HFFc6 (cell line): Measurements from ENCODE around the gene SPATA20. TPM values are rescaled to one million over a fixed set of nuclear protein-coding genes. Genes with fewer than 3 reads are reported as not detected.

ENCODE experiments used
- DNase-seq: peaks from one replicate; pipeline ENCODE4 v3.0.0-alpha.2; 2018
- H3K27ac Mint-ChIP-seq: 2 replicates; pipeline ENCODE4 v1.8.0; 2020; ENCODE audit warnings: mild to moderate bottlenecking, mixed read lengths
- H3K27me3 Mint-ChIP-seq: 2 replicates; pipeline ENCODE4 v1.8.0; 2021; ENCODE audit warnings: mild to moderate bottlenecking, moderate library complexity, mixed read lengths; ENCODE audit not compliant: insufficient read depth
- H3K36me3 Mint-ChIP-seq: 2 replicates; pipeline ENCODE4 v1.8.0; 2021; ENCODE audit warnings: low read depth, mixed read lengths
- H3K4me1 Mint-ChIP-seq: 2 replicates; pipeline ENCODE4 v1.8.0; 2020; ENCODE audit warnings: low read depth, mixed read lengths
- H3K4me3 Mint-ChIP-seq: 2 replicates; pipeline ENCODE4 v1.8.0; 2020; ENCODE audit warnings: mild to moderate bottlenecking, moderate library complexity, mixed read lengths
- H3K9me3 Mint-ChIP-seq: 2 replicates; pipeline ENCODE4 v1.8.0; 2020; ENCODE audit warnings: mild to moderate bottlenecking, mixed read lengths
- CTCF ChIP-seq: fragments of 200-600 bp; sonication (generic); IDR thresholded peaks from 2 replicates; pipeline ENCODE4 v1.5.0; 2021; ENCODE audit warnings: antibody characterized with exemption, mild to moderate bottlenecking
- total RNA-seq, 6 experiments: library from RNA; stranded (reverse); fragmentation: NEBNext Ultra II Directional; extraction: Animal tissue kit (Norgen Biotek cat#: 25700); gene quantifications; 2 replicates in 1 of 6; 3 replicates in 5 of 6; pipeline ENCODE4 v1.2.3, GENCODE V29; 2021

SPATA20 gene
- total RNA-seq, 6 experiments from 2014 or later = 53.4 to 71.2 (median 62.6) TPM

- no peak for DNase-seq
- Mint-ChIP-seq H3K27ac (no peak overlapping the region), H3K4me3 (no peak overlapping the region), H3K9me3 (no peaks in the 10 kb centered on the region), H3K27me3 (peaks cover 31% of the 10 kb centered on the region), H3K4me1 (0 out of 2 replicates have a peak, but pooled peaks cover 5% of the 10 kb centered on the region), H3K36me3 (no peaks in the 10 kb centered on the region)
- TF ChIP-seq CTCF = no peak
Observed at GRCh38 chr17:50570528-50570927, 23.6 kb downstream of the SPATA20 start.

- H3K9me3 Mint-ChIP-seq = no peaks in the 10 kb centered on the region
- TF ChIP-seq CTCF = no peak
Observed at GRCh38 chr17:50571681-50572080, 24.7 kb downstream of the SPATA20 start.

GRCh38 chr17:50572541-50572940 lies 25.6 kb downstream of the SPATA20 start:
- Mint-ChIP-seq H3K27me3 (peaks cover 21% of the 10 kb centered on the region), H3K9me3 (no peaks in the 10 kb centered on the region), H3K27ac (no peak overlapping the region), H3K4me3 (no peak overlapping the region), H3K4me1 (no peaks in the 10 kb centered on the region), H3K36me3 (no peaks in the 10 kb centered on the region)
- no peak for TF ChIP-seq CTCF
- no peak for DNase-seq

More at GRCh38 chr17:50571681-50572080, 24.7 kb downstream of the SPATA20 start:
- no peak overlapping the region for H3K4me3 Mint-ChIP-seq
- no peaks in the 10 kb centered on the region for H3K36me3 Mint-ChIP-seq
- no peaks in the 10 kb centered on the region for H3K4me1 Mint-ChIP-seq
- no peak overlapping the region for H3K27ac Mint-ChIP-seq
- H3K27me3 Mint-ChIP-seq = peaks cover 28% of the 10 kb centered on the region
- no peak for DNase-seq

GRCh38 chr17:50573866-50574611 lies 27.1 kb downstream of the SPATA20 start:
- TF ChIP-seq CTCF = no peak
- Mint-ChIP-seq H3K4me3 (no peak overlapping the region), H3K27me3 (peaks cover 19% of the 10 kb centered on the region), H3K27ac (no peak overlapping the region), H3K4me1 (no peaks in the 10 kb centered on the region), H3K9me3 (no peaks in the 10 kb centered on the region), H3K36me3 (no peaks in the 10 kb centered on the region)
- no peak for DNase-seq

- Mint-ChIP-seq H3K36me3 (no peaks in the 10 kb centered on the region), H3K27me3 (peaks cover 21% of the 10 kb centered on the region), H3K4me1 (no peaks in the 10 kb centered on the region), H3K27ac (no peak overlapping the region), H3K9me3 (no peaks in the 10 kb centered on the region), H3K4me3 (no peak overlapping the region)
- TF ChIP-seq CTCF = peak; percentile 34; the same call in 1 of the 2 replicates
- DNase-seq = no peak
Observed at GRCh38 chr17:50575581-50576210, 28.7 kb downstream of the SPATA20 start.
